ENCODE data around the gene ZNF121. TPM values are rescaled to one million over a fixed set of nuclear protein-coding genes. Genes with fewer than 3 reads are reported as not detected.
"Not testable (repeated sequence)": the region's sequence is repeated elsewhere in the genome, so short reads cannot be mapped to it uniquely, and the experiment has no call there.

The ZNF121 gene
- total RNA-seq, 1 donor from 2014 or later = 23.8 TPM

GRCh38 chr19:9566729-9567128 is 17.6 kb downstream of the ZNF121 start:
- no peak overlapping the region for H3K4me3 ChIP-seq (ENCODE audit: low read depth, low read length)
- no peak for DNase-seq (ENCODE audit: low read depth)
- peak; percentile 10 for TF ChIP-seq CTCF (conservative IDR thresholded peaks at IDR 0.05; ENCODE audit: low read depth, low read length)

- H3K4me3 ChIP-seq (ENCODE audit: low read depth, low read length) = no peak overlapping the region
- no peak for DNase-seq (ENCODE audit: low read depth)
- TF ChIP-seq CTCF (conservative IDR thresholded peaks at IDR 0.05; ENCODE audit: low read depth, low read length) = no peak
These were observed 18.2 kb downstream of the ZNF121 start for GRCh38 chr19:9565900-9566705.

- no peak for DNase-seq (ENCODE audit: low read depth)
- H3K4me3 ChIP-seq (ENCODE audit: low read depth, low read length) = no peak overlapping the region
- TF ChIP-seq CTCF (conservative IDR thresholded peaks at IDR 0.05; ENCODE audit: low read depth, low read length) = no peak
These were observed 31.6 kb downstream of the ZNF121 start for GRCh38 chr19:9552536-9553274.

GRCh38 chr19:9547870-9548269 is 36.4 kb downstream of the ZNF121 start:
- no peak for DNase-seq (ENCODE audit: low read depth)
- TF ChIP-seq CTCF (conservative IDR thresholded peaks at IDR 0.05; ENCODE audit: low read depth, low read length) = no peak
- no peak overlapping the region for H3K4me3 ChIP-seq (ENCODE audit: low read depth, low read length)

GRCh38 chr19:9541281-9541680 is 43.0 kb downstream of the ZNF121 start:
- not testable (repeated sequence) for H3K4me3 ChIP-seq (ENCODE audit: low read depth, low read length); DNase-seq (ENCODE audit: low read depth)

GRCh38 chr19:9539921-9540320 is 44.4 kb downstream of the ZNF121 start:
- not testable (repeated sequence) for DNase-seq (ENCODE audit: low read depth); H3K4me3 ChIP-seq (ENCODE audit: low read depth, low read length)

GRCh38 chr19:9539201-9539600 is 45.1 kb downstream of the ZNF121 start:
- not testable (repeated sequence) for DNase-seq (ENCODE audit: low read depth)
- peak overlapping the region; percentile 65 for H3K4me3 ChIP-seq (ENCODE audit: low read depth, low read length)

GRCh38 chr19:9538183-9539058 is 45.9 kb downstream of the ZNF121 start, which contains the start of gene ZNF426:
Gene ZNF426 (minus strand): TSS chr19:9538645. CDS start chr19:9536232, 2,413 bp downstream.
- peak within 1 kb of the TSS; percentile 65 for H3K4me3 ChIP-seq (ENCODE audit: low read depth, low read length)
- DNase-seq (ENCODE audit: low read depth) = peak; percentile 44
- no peak for TF ChIP-seq CTCF (conservative IDR thresholded peaks at IDR 0.05; ENCODE audit: low read depth, low read length)

Data from epithelial cell of proximal tubule (primary cell).